K562 (cell line): ENCODE data around the gene SNIP1. TPM values are rescaled to one million over a fixed set of nuclear protein-coding genes. Genes with fewer than 3 reads are reported as not detected.

Experiments used
- BMI1 ChIP-seq: fragments of 150-350 bp; IDR thresholded peaks from 2 replicates; pipeline ENCODE4 v1.6.1; 2014; ENCODE audit warnings: low read length
- FOXK2 ChIP-seq, 2 experiments: fragments of 450-650 bp; IDR thresholded peaks in 1 of 2; conservative IDR thresholded peaks in 1 of 2; 2 replicates each; pipeline ENCODE4 v1.6.1; 2016; ENCODE audit warnings: low read depth in 2 of 2, mild to moderate bottlenecking in 1 of 2
- FOXP1 ChIP-seq: sonication (generic); formaldehyde crosslinking; IDR thresholded peaks from 2 replicates; pipeline ENCODE4 v1.8.0; 2022; ENCODE audit warnings: mild to moderate bottlenecking, missing genetic modification reagents
- MCM5 ChIP-seq: fragments of 450-650 bp; IDR thresholded peaks from 2 replicates; pipeline ENCODE4 v1.6.1; 2016; ENCODE audit warnings: low read depth
- NFE2 ChIP-seq: IDR thresholded peaks from 2 replicates; pipeline ENCODE4 v1.6.1; 2014; ENCODE audit warnings: antibody characterized with exemption, low read depth
- SIN3B ChIP-seq: fragments of 450-650 bp; IDR thresholded peaks from 2 replicates; pipeline ENCODE4 v1.6.1; 2017; ENCODE audit warnings: low read depth, mild to moderate bottlenecking, moderate library complexity
- SMAD2 ChIP-seq: fragments of 150-350 bp; IDR thresholded peaks from 2 replicates; pipeline ENCODE4 v1.6.1; 2014; ENCODE audit warnings: low read depth, mild to moderate bottlenecking, low read length
- SMARCA4 ChIP-seq: fragments of 450-650 bp; IDR thresholded peaks from 2 replicates; pipeline ENCODE4 v1.6.1; 2016
- ZFP1 ChIP-seq: fragments of 450-650 bp; formaldehyde crosslinking; IDR thresholded peaks from 2 replicates; pipeline ENCODE4 v1.4.0; 2020; ENCODE audit warnings: mild to moderate bottlenecking, mixed read lengths
- ZNF354B ChIP-seq: fragments of 250-450 bp; sonication (Bioruptor Pico); IDR thresholded peaks from 2 replicates; pipeline ENCODE4 v1.4.0; 2020
- ZNF79 ChIP-seq: fragments of 250-450 bp; sonication (Bioruptor Pico); IDR thresholded peaks from 2 replicates; pipeline ENCODE4 v1.4.0; 2020; ENCODE audit warnings: low read depth, mild to moderate bottlenecking, moderate library complexity
- polyA plus RNA-seq, 8 experiments: library from polyadenylated mRNA; depleted of rRNA in 4 of 8; stranded (reverse) in 5 of 8; unstranded in 3 of 8; fragments of >200 nt; fragmentation: Nextera tagmentation in 2 of 8; fragmentation: Illumina TruSeq in 1 of 8; extraction: Ambion mirVana in 2 of 8; extraction: Trizol in 1 of 8; gene quantifications; 2 replicates each; pipeline versions ENCODE4 v1.2.1 to v1.2.3, GENCODE V29; 2011 to 2014; ENCODE audit warnings: inconsistent platforms in 1 of 8, missing spikeins in 1 of 8
- total RNA-seq, 7 experiments: library from RNA; depleted of rRNA in 6 of 7; stranded (reverse); fragments of >200 nt in 6 of 7; fragmentation: Illumina TruSeq in 2 of 7; extraction: Trizol in 2 of 7; gene quantifications; 2 replicates each; pipeline versions ENCODE4 v1.2.1 to v1.2.3, GENCODE V29; 2011 to 2021; ENCODE audit warnings: low replicate concordance in 1 of 7
- TF ChIP-seq, protein P1 (sequence below), 2 experiments: IDR thresholded peaks in 1 of 2; conservative IDR thresholded peaks in 1 of 2; 2 replicates each; pipeline ENCODE4 v1.6.1; 2016; ENCODE audit warnings: low read depth in 2 of 2, mild to moderate bottlenecking in 1 of 2, missing compliant biosample characterization in 1 of 2, missing genetic modification characterization in 1 of 2, moderate library complexity in 1 of 2
- TF ChIP-seq, protein P2 (sequence below): sonication (generic); formaldehyde crosslinking; IDR thresholded peaks from 2 replicates; pipeline ENCODE4 v1.8.1; 2023; ENCODE audit warnings: mild to moderate bottlenecking, missing genetic modification reagents
- TF ChIP-seq, protein P3 (sequence below): fragments of 450-650 bp; IDR thresholded peaks from one replicate; pipeline ENCODE4 v1.6.1; 2018; ENCODE audit warnings: mild to moderate bottlenecking, moderate library complexity; ENCODE audit not compliant: partially characterized antibody
- TF ChIP-seq, protein P4 (sequence below): fragments of 200-800 bp; sonication (Bioruptor generic); IDR thresholded peaks from 2 replicates; pipeline ENCODE4 v1.6.1; 2016; ENCODE audit warnings: missing genetic modification characterization, missing compliant biosample characterization

Gene SNIP1
- total and polyA plus RNA-seq, 9 of the 15 experiments (the other 6 are each of a cell fraction or from before 2014, with no cell fraction given): 2.9 to 25.9 (median 14.6) TPM

DNA sequence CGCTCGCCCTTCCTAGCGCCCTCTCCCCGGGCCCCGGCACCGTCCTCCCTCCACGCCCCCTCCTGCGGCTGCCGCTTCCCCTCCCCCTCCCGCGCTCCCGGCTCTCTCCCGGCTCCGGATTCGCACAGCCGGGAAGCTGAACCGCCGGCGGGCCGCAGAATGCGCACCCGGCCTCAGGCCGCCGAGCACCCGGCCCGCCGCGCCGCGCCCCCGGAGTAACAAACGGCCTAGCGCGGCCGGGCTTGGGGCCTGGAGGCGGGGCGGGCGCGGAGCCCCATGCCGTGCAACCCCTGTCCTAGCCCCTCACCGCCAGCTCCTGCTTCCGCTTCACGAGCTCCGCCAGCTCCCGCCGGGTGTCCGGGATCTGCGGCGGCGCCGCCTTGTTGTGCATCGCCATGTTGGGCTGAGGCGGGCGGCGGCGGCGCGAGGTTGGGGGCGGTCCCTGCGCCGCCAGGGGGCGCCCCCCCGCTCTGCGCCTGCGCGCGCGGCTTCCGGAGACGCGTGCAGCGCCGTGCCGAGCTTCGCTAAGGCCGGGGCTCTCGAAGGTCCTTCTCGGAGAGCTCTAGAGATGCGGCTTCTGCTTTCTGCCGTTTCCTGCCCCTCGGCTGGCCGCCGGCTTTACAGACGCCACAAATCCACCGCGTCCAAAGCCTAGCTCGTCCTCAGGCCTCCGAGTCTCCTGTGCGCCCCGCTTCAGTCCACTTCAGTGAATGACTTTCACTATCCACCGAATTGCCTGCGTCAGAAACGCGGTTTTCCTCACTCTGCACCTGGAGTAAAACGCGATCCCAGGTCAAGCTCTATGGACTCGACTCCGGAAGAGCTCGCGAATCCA is 39.5 kb downstream of the SNIP1 start, which contains the start of gene MEAF6 (continued):
- TF ChIP-seq FOXP1 (CRISPR knock-in tag) (peak; percentile 28; the same call in 1 of the 2 replicates), FOXK2 (conservative IDR thresholded peaks at IDR 0.05 in 1 of 2, IDR thresholded peaks at IDR 0.05 in 1 of 2; ENCODE audit: low read depth in 2 of 2) (peak in 1 of 2 experiments; percentile 15; a peak in 2 of 4 replicates), ZNF79 (no peak), NFE2 (no peak; the same call in 1 of the 2 replicates), SIN3B (peak; percentile 77), SMARCA4 (no peak), ZFP1 (CRISPR knock-in tag) (no peak), SMAD2 (no peak), BMI1 (no peak), ZNF354B (CRISPR knock-in tag) (no peak), MCM5 (no peak)
- TF ChIP-seq, protein P1, sequence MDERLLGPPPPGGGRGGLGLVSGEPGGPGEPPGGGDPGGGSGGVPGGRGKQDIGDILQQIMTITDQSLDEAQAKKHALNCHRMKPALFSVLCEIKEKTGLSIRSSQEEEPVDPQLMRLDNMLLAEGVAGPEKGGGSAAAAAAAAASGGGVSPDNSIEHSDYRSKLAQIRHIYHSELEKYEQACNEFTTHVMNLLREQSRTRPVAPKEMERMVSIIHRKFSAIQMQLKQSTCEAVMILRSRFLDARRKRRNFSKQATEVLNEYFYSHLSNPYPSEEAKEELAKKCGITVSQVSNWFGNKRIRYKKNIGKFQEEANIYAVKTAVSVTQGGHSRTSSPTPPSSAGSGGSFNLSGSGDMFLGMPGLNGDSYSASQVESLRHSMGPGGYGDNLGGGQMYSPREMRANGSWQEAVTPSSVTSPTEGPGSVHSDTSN (CRISPR knock-in tag; IDR thresholded peaks at IDR 0.05; ENCODE audit: low read depth): no peak
- TF ChIP-seq, protein P1 (tag; conservative IDR thresholded peaks at IDR 0.05; ENCODE audit: low read depth): no peak
- TF ChIP-seq, protein P2, sequence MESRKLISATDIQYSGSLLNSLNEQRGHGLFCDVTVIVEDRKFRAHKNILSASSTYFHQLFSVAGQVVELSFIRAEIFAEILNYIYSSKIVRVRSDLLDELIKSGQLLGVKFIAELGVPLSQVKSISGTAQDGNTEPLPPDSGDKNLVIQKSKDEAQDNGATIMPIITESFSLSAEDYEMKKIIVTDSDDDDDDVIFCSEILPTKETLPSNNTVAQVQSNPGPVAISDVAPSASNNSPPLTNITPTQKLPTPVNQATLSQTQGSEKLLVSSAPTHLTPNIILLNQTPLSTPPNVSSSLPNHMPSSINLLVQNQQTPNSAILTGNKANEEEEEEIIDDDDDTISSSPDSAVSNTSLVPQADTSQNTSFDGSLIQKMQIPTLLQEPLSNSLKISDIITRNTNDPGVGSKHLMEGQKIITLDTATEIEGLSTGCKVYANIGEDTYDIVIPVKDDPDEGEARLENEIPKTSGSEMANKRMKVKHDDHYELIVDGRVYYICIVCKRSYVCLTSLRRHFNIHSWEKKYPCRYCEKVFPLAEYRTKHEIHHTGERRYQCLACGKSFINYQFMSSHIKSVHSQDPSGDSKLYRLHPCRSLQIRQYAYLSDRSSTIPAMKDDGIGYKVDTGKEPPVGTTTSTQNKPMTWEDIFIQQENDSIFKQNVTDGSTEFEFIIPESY (CRISPR knock-in tag): peak; percentile 73
- TF ChIP-seq, protein P3, sequence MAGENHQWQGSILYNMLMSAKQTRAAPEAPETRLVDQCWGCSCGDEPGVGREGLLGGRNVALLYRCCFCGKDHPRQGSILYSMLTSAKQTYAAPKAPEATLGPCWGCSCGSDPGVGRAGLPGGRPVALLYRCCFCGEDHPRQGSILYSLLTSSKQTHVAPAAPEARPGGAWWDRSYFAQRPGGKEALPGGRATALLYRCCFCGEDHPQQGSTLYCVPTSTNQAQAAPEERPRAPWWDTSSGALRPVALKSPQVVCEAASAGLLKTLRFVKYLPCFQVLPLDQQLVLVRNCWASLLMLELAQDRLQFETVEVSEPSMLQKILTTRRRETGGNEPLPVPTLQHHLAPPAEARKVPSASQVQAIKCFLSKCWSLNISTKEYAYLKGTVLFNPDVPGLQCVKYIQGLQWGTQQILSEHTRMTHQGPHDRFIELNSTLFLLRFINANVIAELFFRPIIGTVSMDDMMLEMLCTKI: no peak
- TF ChIP-seq, protein P4, sequence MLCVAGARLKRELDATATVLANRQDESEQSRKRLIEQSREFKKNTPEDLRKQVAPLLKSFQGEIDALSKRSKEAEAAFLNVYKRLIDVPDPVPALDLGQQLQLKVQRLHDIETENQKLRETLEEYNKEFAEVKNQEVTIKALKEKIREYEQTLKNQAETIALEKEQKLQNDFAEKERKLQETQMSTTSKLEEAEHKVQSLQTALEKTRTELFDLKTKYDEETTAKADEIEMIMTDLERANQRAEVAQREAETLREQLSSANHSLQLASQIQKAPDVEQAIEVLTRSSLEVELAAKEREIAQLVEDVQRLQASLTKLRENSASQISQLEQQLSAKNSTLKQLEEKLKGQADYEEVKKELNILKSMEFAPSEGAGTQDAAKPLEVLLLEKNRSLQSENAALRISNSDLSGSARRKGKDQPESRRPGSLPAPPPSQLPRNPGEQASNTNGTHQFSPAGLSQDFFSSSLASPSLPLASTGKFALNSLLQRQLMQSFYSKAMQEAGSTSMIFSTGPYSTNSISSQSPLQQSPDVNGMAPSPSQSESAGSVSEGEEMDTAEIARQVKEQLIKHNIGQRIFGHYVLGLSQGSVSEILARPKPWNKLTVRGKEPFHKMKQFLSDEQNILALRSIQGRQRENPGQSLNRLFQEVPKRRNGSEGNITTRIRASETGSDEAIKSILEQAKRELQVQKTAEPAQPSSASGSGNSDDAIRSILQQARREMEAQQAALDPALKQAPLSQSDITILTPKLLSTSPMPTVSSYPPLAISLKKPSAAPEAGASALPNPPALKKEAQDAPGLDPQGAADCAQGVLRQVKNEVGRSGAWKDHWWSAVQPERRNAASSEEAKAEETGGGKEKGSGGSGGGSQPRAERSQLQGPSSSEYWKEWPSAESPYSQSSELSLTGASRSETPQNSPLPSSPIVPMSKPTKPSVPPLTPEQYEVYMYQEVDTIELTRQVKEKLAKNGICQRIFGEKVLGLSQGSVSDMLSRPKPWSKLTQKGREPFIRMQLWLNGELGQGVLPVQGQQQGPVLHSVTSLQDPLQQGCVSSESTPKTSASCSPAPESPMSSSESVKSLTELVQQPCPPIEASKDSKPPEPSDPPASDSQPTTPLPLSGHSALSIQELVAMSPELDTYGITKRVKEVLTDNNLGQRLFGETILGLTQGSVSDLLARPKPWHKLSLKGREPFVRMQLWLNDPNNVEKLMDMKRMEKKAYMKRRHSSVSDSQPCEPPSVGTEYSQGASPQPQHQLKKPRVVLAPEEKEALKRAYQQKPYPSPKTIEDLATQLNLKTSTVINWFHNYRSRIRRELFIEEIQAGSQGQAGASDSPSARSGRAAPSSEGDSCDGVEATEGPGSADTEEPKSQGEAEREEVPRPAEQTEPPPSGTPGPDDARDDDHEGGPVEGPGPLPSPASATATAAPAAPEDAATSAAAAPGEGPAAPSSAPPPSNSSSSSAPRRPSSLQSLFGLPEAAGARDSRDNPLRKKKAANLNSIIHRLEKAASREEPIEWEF: no peak
